IMR-90 (cell line): Measurements from ENCODE around the gene NXPH2. TPM values are rescaled to one million over a fixed set of nuclear protein-coding genes. Genes with fewer than 3 reads are reported as not detected.

Experiments used
- ATAC-seq: fragments of 200-7000 bp; cut with Tn5 transposase; 2 replicates; pipeline ENCODE4 v1.9.1; 2020; ENCODE audit warnings: low read depth, mild to moderate bottlenecking, moderate library complexity
- BruUV-seq: library from RNA; stranded (reverse); fragments of 400-500 nt; replicated peaks from 2 replicates; lab custom pipeline; 2021; lab: Mats Ljungman, UMichigan
- CTCF ChIA-PET: fragments of 300-600 bp; formaldehyde crosslinking; extraction: SDS; loops from one replicate; lab custom pipeline; 2021; ENCODE audit warnings: antibody characterized with exemption; lab: Yijun Ruan, JAX
- POLR2A ChIA-PET: fragments of 300-600 bp; sonication (Branson Sonifier 250); formaldehyde crosslinking; loops from one replicate; lab custom pipeline; 2022; ENCODE audit warnings: antibody characterized with exemption; ENCODE audit not compliant: unreplicated experiment; lab: Charles Lee
- DNase-seq: peaks from one replicate; pipeline ENCODE4 v3.0.0; 2013
- H2AFZ ChIP-seq: replicated peaks from 2 replicates; pipeline ENCODE3; 2013; ENCODE audit warnings: low read length, mild to moderate bottlenecking; ENCODE audit not compliant: poor library complexity
- H2AK5ac ChIP-seq: 2 replicates; pipeline ENCODE4 v1.6.1; 2013; ENCODE audit warnings: low read depth, low read length, inconsistent platforms
- H2AK9ac ChIP-seq: replicated peaks from 2 replicates; pipeline ENCODE3; 2013; ENCODE audit warnings: mild to moderate bottlenecking, low read depth, low read length, moderate library complexity; ENCODE audit not compliant: poor library complexity
- H2BK120ac ChIP-seq: 2 replicates; pipeline ENCODE4 v1.6.1; 2013; ENCODE audit warnings: low read depth, low read length, inconsistent platforms
- H2BK15ac ChIP-seq: 3 replicates; pipeline ENCODE4 v1.6.1; 2013; ENCODE audit warnings: low read depth, low read length, inconsistent platforms
- H2BK20ac ChIP-seq: 2 replicates; pipeline ENCODE4 v1.6.1; 2013; ENCODE audit warnings: low read depth, mild to moderate bottlenecking, inconsistent platforms, low read length, moderate library complexity
- H2BK5ac ChIP-seq: 2 replicates; pipeline ENCODE4 v1.6.1; 2013; ENCODE audit warnings: mild to moderate bottlenecking, low read depth, low read length, inconsistent platforms; ENCODE audit not compliant: poor library complexity, severe bottlenecking
- H3K14ac ChIP-seq: replicated peaks from 2 replicates; pipeline ENCODE4 v1.6.1; 2013; ENCODE audit warnings: low read depth, low read length, inconsistent platforms
- H3K18ac ChIP-seq: 2 replicates; pipeline ENCODE4 v1.6.1; 2013; ENCODE audit warnings: low read depth, low read length, control low read depth
- H3K23ac ChIP-seq: 2 replicates; pipeline ENCODE4 v1.6.1; 2013; ENCODE audit warnings: low read depth, low read length, inconsistent platforms
- H3K27ac ChIP-seq: 2 replicates; pipeline ENCODE4 v1.5.1; 2013; ENCODE audit warnings: mild to moderate bottlenecking, control low read depth, low read length; ENCODE audit not compliant: insufficient read depth
- H3K27me3 ChIP-seq: 2 replicates; pipeline ENCODE4 v1.6.1; 2013; ENCODE audit warnings: low read length; ENCODE audit not compliant: control insufficient read depth, insufficient read depth
- H3K36me3 ChIP-seq: 2 replicates; pipeline ENCODE4 v1.6.1; 2013; ENCODE audit warnings: low read length, mixed read lengths; ENCODE audit not compliant: control insufficient read depth, insufficient read depth
- H3K4ac ChIP-seq: 2 replicates; pipeline ENCODE4 v1.6.1; 2013; ENCODE audit warnings: low read depth, low read length, inconsistent platforms
- H3K4me1 ChIP-seq: 2 replicates; pipeline ENCODE4 v1.6.1; 2013; ENCODE audit warnings: low read length, mixed read lengths; ENCODE audit not compliant: control insufficient read depth, insufficient read depth
- H3K4me2 ChIP-seq: 2 replicates; pipeline ENCODE4 v1.6.1; 2013; ENCODE audit warnings: low read depth, mild to moderate bottlenecking, control low read depth, low read length, moderate library complexity
- H3K4me3 ChIP-seq: 2 replicates; pipeline ENCODE4 v1.5.1; 2013; ENCODE audit warnings: low read depth, mild to moderate bottlenecking, control low read depth, low read length, moderate library complexity; ENCODE audit not compliant: insufficient read depth
- H3K56ac ChIP-seq: 2 replicates; pipeline ENCODE4 v1.6.1; 2013; ENCODE audit warnings: low read length, inconsistent platforms; ENCODE audit not compliant: insufficient read depth; ENCODE audit errors: extremely low read depth
- H3K79me1 ChIP-seq, 2 experiments: 2 replicates each; pipeline ENCODE4 v1.6.1; 2013; ENCODE audit warnings: low read length in 2 of 2, inconsistent platforms in 1 of 2, low read depth in 1 of 2
- H3K9ac ChIP-seq: 2 replicates; pipeline ENCODE4 v1.6.1; 2013; ENCODE audit warnings: low read depth, low read length, control low read depth
- H3K9me1 ChIP-seq: 2 replicates; pipeline ENCODE4 v1.6.1; 2013; ENCODE audit warnings: low read length, inconsistent platforms; ENCODE audit not compliant: insufficient read depth
- H3K9me3 ChIP-seq: 2 replicates; pipeline ENCODE4 v1.6.1; 2013; ENCODE audit warnings: low read length; ENCODE audit not compliant: control insufficient read depth, insufficient read depth
- H4K20me1 ChIP-seq: 2 replicates; pipeline ENCODE4 v1.6.1; 2013; ENCODE audit warnings: low read length, inconsistent platforms; ENCODE audit not compliant: insufficient read depth
- H4K5ac ChIP-seq: 2 replicates; pipeline ENCODE4 v1.6.1; 2013; ENCODE audit warnings: mild to moderate bottlenecking, low read depth, low read length, control low read depth
- H4K8ac ChIP-seq, 2 experiments: 2 replicates each; pipeline ENCODE4 v1.6.1; 2013; ENCODE audit warnings: low read depth in 2 of 2, low read length in 2 of 2, control low read depth in 1 of 2, inconsistent platforms in 1 of 2
- H4K91ac ChIP-seq: 2 replicates; pipeline ENCODE4 v1.6.1; 2013; ENCODE audit warnings: low read depth, low read length, inconsistent platforms; ENCODE audit not compliant: insufficient read depth
- BHLHE40 ChIP-seq: fragments of 150-350 bp; IDR thresholded peaks from 2 replicates; pipeline ENCODE4 v1.6.1; 2016; ENCODE audit warnings: mild to moderate bottlenecking, low read depth, low read length
- CEBPB ChIP-seq: IDR thresholded peaks from 2 replicates; pipeline ENCODE4 v1.6.1; 2012; ENCODE audit warnings: low read depth, low read length, improper control_type of control experiment
- CHD1 ChIP-seq: IDR thresholded peaks from 2 replicates; pipeline ENCODE4 v1.6.1; 2012; ENCODE audit warnings: low read depth, low read length, improper control_type of control experiment
- FOS ChIP-seq: fragments of 150-350 bp; IDR thresholded peaks from 2 replicates; pipeline ENCODE4 v1.6.1; 2016; ENCODE audit warnings: low read depth, low read length
- MAFK ChIP-seq: IDR thresholded peaks from 2 replicates; pipeline ENCODE4 v1.6.1; 2012; ENCODE audit warnings: low read depth, low read length, improper control_type of control experiment
- MAZ ChIP-seq: IDR thresholded peaks from 2 replicates; pipeline ENCODE4 v1.6.1; 2012; ENCODE audit warnings: low read depth, mild to moderate bottlenecking, low read length, improper control_type of control experiment, moderate library complexity, borderline replicate concordance
- MXI1 ChIP-seq: IDR thresholded peaks from 2 replicates; pipeline ENCODE4 v1.6.1; 2012; ENCODE audit warnings: low read depth, mild to moderate bottlenecking, low read length, moderate library complexity, borderline replicate concordance
- NFE2L2 ChIP-seq: fragments of 150-350 bp; IDR thresholded peaks from 2 replicates; pipeline ENCODE4 v1.6.1; 2016; ENCODE audit warnings: low read depth, mild to moderate bottlenecking, low read length
- POLR2A ChIP-seq: IDR thresholded peaks from 2 replicates; pipeline ENCODE4 v1.6.1; 2012; ENCODE audit warnings: mild to moderate bottlenecking, low read depth, low read length
- RAD21 ChIP-seq: IDR thresholded peaks from 2 replicates; pipeline ENCODE4 v1.6.1; 2012; ENCODE audit warnings: low read length, improper control_type of control experiment
- RCOR1 ChIP-seq: IDR thresholded peaks from 2 replicates; pipeline ENCODE4 v1.6.1; 2012; ENCODE audit warnings: mild to moderate bottlenecking, low read length, improper control_type of control experiment; ENCODE audit not compliant: insufficient replicate concordance
- RFX5 ChIP-seq: IDR thresholded peaks from 2 replicates; pipeline ENCODE4 v1.8.0; 2012; ENCODE audit warnings: low read depth, mild to moderate bottlenecking, low read length, moderate library complexity
- SMC3 ChIP-seq: fragments of 150-350 bp; IDR thresholded peaks from 2 replicates; pipeline ENCODE4 v1.6.1; 2016; ENCODE audit warnings: low read depth, mild to moderate bottlenecking, antibody characterized with exemption, low read length, moderate library complexity
- WGBS, 2 experiments: methylation state at CpG; one replicate each; pipeline versions ENCODE4 v1.1.5 to v1.1.7; 2013; ENCODE audit warnings: missing lambda C conversion rate in 2 of 2; ENCODE audit not compliant: insufficient read length in 1 of 2; ENCODE audit errors: extremely low coverage in 2 of 2; 5-methylcytosine and 5-hydroxymethylcytosine counted together
- dilution Hi-C: fragments of 300-500 bp; cut with HindIII; formaldehyde crosslinking; loops from one replicate; pipeline ENCODE4 v1.14.3; 2018; ENCODE audit warnings: low sequenced_read_pairs; ENCODE audit not compliant: unreplicated experiment
- in situ Hi-C: fragments of 300-500 bp; cut with MboI; formaldehyde crosslinking; loops from 3 replicates; pipeline ENCODE4 v1.14.3; 2019; ENCODE audit warnings: low sequenced_read_pairs, inconsistent platforms, mixed read lengths
- intact Hi-C: fragments of 100-400 bp; cut with micrococcal nuclease; formaldehyde crosslinking; loops from 2 replicates; pipeline ENCODE4 v1.10.0; 2022
- polyA plus RNA-seq, 3 experiments: library from polyadenylated mRNA; depleted of rRNA; stranded (reverse); fragments of >200 nt; gene quantifications; 2 replicates each; pipeline ENCODE4 v1.2.3, GENCODE V29; 2012; ENCODE audit warnings: low replicate concordance in 1 of 3
- total RNA-seq: library from RNA; depleted of rRNA; stranded (reverse); fragments of >200 nt; gene quantifications from 2 replicates; pipeline ENCODE4 v1.2.3, GENCODE V29; 2012
- TF ChIP-seq, protein P1 (sequence below): conservative IDR thresholded peaks from 2 replicates; pipeline ENCODE4 v1.5.1; 2012; ENCODE audit warnings: mild to moderate bottlenecking, low read depth, low read length, improper control_type of control experiment
- TF ChIP-seq, protein P2 (sequence below): fragments of 150-350 bp; IDR thresholded peaks from 2 replicates; pipeline ENCODE4 v1.6.1; 2017; ENCODE audit warnings: mild to moderate bottlenecking, antibody characterized with exemption, low read length, low read depth
- TF ChIP-seq, protein P3 (sequence below): fragments of 150-350 bp; IDR thresholded peaks from 2 replicates; pipeline ENCODE4 v1.6.1; 2016; ENCODE audit warnings: low read depth, mild to moderate bottlenecking, low read length, moderate library complexity, borderline replicate concordance

NXPH2 gene
- total and polyA plus RNA-seq, 2 of the 4 experiments (the other 2 are of a cell fraction), result not detected

DNA sequence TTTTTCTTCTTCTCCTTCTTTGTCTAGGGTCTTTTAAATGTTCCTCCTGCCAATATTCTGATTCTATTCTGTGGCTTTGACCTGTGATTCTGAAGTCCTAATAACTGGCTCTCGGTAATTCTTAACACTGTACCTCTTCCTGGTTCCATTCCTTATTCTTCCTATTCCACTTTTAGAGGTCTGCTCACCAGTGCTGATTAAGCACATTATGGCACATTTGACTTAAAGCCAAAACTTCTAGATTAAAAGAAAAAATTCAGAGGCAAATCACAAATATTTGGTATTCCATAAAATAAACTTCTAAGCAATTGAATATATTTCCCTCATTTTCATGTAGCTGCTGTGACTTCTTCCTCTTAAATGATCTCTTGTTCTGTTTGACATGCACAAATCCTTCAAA is 47.5 kb downstream of the NXPH2 start:
- Histone ChIP-seq H3K4me3 (no peak overlapping the region), H4K8ac (no peak overlapping the region), H3K9ac (no peak overlapping the region), H2BK15ac (no peak overlapping the region), H2BK5ac (no peak overlapping the region), H2AFZ (no peak overlapping the region), H3K9me3 (no peaks in the 10 kb centered on the region), H3K4ac (no peak overlapping the region), H3K4me1 (no peaks in the 10 kb centered on the region), H3K27me3 (no peaks in the 10 kb centered on the region), H3K23ac (no peak overlapping the region), H3K79me1 (no peaks in the 10 kb centered on the region), H3K18ac (no peak overlapping the region), H2BK20ac (no peak overlapping the region), H4K91ac (no peak overlapping the region), H2AK5ac (no peak overlapping the region), H3K9me1 (no peaks in the 10 kb centered on the region), H4K5ac (no peak overlapping the region), H3K56ac (no peak overlapping the region), H3K4me2 (no peak overlapping the region), H2BK120ac (no peak overlapping the region), H3K36me3 (no peaks in the 10 kb centered on the region), H3K27ac (no peak overlapping the region), H4K20me1 (no peaks in the 10 kb centered on the region), H3K14ac (no peak overlapping the region), H2AK9ac (no peak overlapping the region)
- ATAC-seq (no peak), DNase-seq (no peak)
- BruUV-seq, result no TSS peak
- TF ChIP-seq NFE2L2 (no peak), SMC3 (no peak), MAZ (no peak), CHD1 (no peak), RFX5 (no peak), POLR2A (no peak), CEBPB (no peak), RAD21 (no peak), FOS (no peak), MXI1 (no peak), BHLHE40 (no peak), MAFK (no peak), RCOR1 (no peak)
- TF ChIP-seq, protein P1, sequence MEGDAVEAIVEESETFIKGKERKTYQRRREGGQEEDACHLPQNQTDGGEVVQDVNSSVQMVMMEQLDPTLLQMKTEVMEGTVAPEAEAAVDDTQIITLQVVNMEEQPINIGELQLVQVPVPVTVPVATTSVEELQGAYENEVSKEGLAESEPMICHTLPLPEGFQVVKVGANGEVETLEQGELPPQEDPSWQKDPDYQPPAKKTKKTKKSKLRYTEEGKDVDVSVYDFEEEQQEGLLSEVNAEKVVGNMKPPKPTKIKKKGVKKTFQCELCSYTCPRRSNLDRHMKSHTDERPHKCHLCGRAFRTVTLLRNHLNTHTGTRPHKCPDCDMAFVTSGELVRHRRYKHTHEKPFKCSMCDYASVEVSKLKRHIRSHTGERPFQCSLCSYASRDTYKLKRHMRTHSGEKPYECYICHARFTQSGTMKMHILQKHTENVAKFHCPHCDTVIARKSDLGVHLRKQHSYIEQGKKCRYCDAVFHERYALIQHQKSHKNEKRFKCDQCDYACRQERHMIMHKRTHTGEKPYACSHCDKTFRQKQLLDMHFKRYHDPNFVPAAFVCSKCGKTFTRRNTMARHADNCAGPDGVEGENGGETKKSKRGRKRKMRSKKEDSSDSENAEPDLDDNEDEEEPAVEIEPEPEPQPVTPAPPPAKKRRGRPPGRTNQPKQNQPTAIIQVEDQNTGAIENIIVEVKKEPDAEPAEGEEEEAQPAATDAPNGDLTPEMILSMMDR, result no peak
- TF ChIP-seq, protein P2, sequence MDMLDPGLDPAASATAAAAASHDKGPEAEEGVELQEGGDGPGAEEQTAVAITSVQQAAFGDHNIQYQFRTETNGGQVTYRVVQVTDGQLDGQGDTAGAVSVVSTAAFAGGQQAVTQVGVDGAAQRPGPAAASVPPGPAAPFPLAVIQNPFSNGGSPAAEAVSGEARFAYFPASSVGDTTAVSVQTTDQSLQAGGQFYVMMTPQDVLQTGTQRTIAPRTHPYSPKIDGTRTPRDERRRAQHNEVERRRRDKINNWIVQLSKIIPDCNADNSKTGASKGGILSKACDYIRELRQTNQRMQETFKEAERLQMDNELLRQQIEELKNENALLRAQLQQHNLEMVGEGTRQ, result no peak
- TF ChIP-seq, protein P3, sequence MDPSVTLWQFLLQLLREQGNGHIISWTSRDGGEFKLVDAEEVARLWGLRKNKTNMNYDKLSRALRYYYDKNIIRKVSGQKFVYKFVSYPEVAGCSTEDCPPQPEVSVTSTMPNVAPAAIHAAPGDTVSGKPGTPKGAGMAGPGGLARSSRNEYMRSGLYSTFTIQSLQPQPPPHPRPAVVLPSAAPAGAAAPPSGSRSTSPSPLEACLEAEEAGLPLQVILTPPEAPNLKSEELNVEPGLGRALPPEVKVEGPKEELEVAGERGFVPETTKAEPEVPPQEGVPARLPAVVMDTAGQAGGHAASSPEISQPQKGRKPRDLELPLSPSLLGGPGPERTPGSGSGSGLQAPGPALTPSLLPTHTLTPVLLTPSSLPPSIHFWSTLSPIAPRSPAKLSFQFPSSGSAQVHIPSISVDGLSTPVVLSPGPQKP, result no peak
- in situ Hi-C loops, result no loop called here
- CTCF ChIA-PET, result no interaction called here
- intact Hi-C loops, result no loop called here
- POLR2A ChIA-PET, result no interaction called here
- 50% methylated on average over 1 of the region's 1 CpG; no CpG with 5 or more reads in 1 of the 2 experiments for WGBS, 2 experiments
- dilution Hi-C loops, result no loop called here
